C4-2B (cell line): ENCODE results near the gene FTH1.

Experiments
- CTCF ChIP-seq: fragments of 450-650 bp; conservative IDR thresholded peaks from 2 replicates; pipeline ENCODE4 v1.5.1; 2017; ENCODE audit warnings: mild to moderate bottlenecking
- ZFX ChIP-seq: fragments of 450-650 bp; IDR thresholded peaks from 2 replicates; pipeline ENCODE4 v1.6.1; 2017

GRCh38 chr11:61969391-61969758, 1.9 kb upstream of the FTH1 start:
- no peak for TF ChIP-seq ZFX
- TF ChIP-seq CTCF, result no peak
